Mesendoderm (in vitro differentiated cells): ENCODE data around the gene C4BPA.

Source experiments
- DNase-seq: peaks from one replicate; pipeline ENCODE4 v3.0.0; 2013
- H2AK5ac ChIP-seq: 2 replicates; pipeline ENCODE4 v1.6.1; 2013; ENCODE audit warnings: low read length, inconsistent platforms
- H2BK120ac ChIP-seq: 2 replicates; pipeline ENCODE4 v1.6.1; 2013; ENCODE audit warnings: low read depth, mild to moderate bottlenecking, low read length, moderate library complexity, mixed read lengths
- H2BK15ac ChIP-seq: replicated peaks from 2 replicates; pipeline ENCODE4 v1.6.1; 2013; ENCODE audit warnings: low read depth, mild to moderate bottlenecking, moderate library complexity
- H2BK5ac ChIP-seq: 2 replicates; pipeline ENCODE4 v1.6.1; 2013; ENCODE audit warnings: low read length, inconsistent platforms
- H3K18ac ChIP-seq: 2 replicates; pipeline ENCODE4 v1.6.1; 2013; ENCODE audit warnings: mild to moderate bottlenecking, low read length, mixed read lengths
- H3K23ac ChIP-seq: one replicate; pipeline ENCODE4 v1.6.1; 2013; ENCODE audit warnings: low read length
- H3K27ac ChIP-seq: 2 replicates; pipeline ENCODE4 v1.5.1; 2013; ENCODE audit warnings: low read depth, mild to moderate bottlenecking, inconsistent platforms, low read length, moderate library complexity
- H3K27me3 ChIP-seq: 2 replicates; pipeline ENCODE4 v1.6.1; 2013; ENCODE audit warnings: low read length, control low read depth, mild to moderate bottlenecking, inconsistent platforms; ENCODE audit not compliant: insufficient read depth, poor library complexity
- H3K36me3 ChIP-seq: 2 replicates; pipeline ENCODE4 v1.6.1; 2013; ENCODE audit warnings: low read length, inconsistent platforms; ENCODE audit not compliant: control insufficient read depth, insufficient read depth
- H3K4ac ChIP-seq: one replicate; pipeline ENCODE4 v1.6.1; 2013; ENCODE audit warnings: low read depth, mild to moderate bottlenecking, low read length, moderate library complexity
- H3K4me1 ChIP-seq: 2 replicates; pipeline ENCODE4 v1.6.1; 2013; ENCODE audit warnings: low read depth, low read length, inconsistent platforms; ENCODE audit not compliant: control insufficient read depth
- H3K4me2 ChIP-seq: 2 replicates; pipeline ENCODE4 v1.6.1; 2013; ENCODE audit warnings: low read length
- H3K4me3 ChIP-seq: 2 replicates; pipeline ENCODE4 v1.5.1; 2013; ENCODE audit warnings: mild to moderate bottlenecking, low read length
- H3K56ac ChIP-seq: one replicate; pipeline ENCODE4 v1.6.1; 2013; ENCODE audit warnings: low read length
- H3K79me1 ChIP-seq: 2 replicates; pipeline ENCODE4 v1.6.1; 2013; ENCODE audit warnings: low read length, inconsistent platforms
- H3K79me2 ChIP-seq: 2 replicates; pipeline ENCODE4 v1.6.1; 2013; ENCODE audit warnings: mild to moderate bottlenecking, low read length; ENCODE audit not compliant: control insufficient read depth, insufficient read depth
- H3K9ac ChIP-seq: 2 replicates; pipeline ENCODE4 v1.6.1; 2013; ENCODE audit warnings: low read length, inconsistent platforms
- H4K5ac ChIP-seq: one replicate; pipeline ENCODE4 v1.6.1; 2013; ENCODE audit warnings: low read length
- H4K8ac ChIP-seq: one replicate; pipeline ENCODE4 v1.6.1; 2013; ENCODE audit warnings: low read depth, mild to moderate bottlenecking, control low read depth, low read length, moderate library complexity
- WGBS: extraction: QIAGEN DNeasy Blood & Tissue Kit; methylation state at CpG from one replicate; pipeline ENCODE4 v1.1.7; 2013; ENCODE audit warnings: low lambda C conversion rate, missing lambda C conversion rate; ENCODE audit not compliant: insufficient coverage; ENCODE audit errors: extremely low coverage; 5-methylcytosine and 5-hydroxymethylcytosine counted together

Gene C4BPA

GRCh38 chr1:207156826-207157225 is 52.8 kb downstream of the C4BPA start:
- H3K9ac ChIP-seq, result no peak overlapping the region
- H4K8ac ChIP-seq, result no peak overlapping the region
- H2BK5ac ChIP-seq, result no peak overlapping the region
- H3K79me1 ChIP-seq, result no peaks in the 10 kb centered on the region
- no peak overlapping the region for H3K4ac ChIP-seq
- H3K27me3 ChIP-seq, result no peaks in the 10 kb centered on the region
- no peaks in the 10 kb centered on the region for H3K36me3 ChIP-seq
- no peaks in the 10 kb centered on the region for H3K79me2 ChIP-seq
- no peak overlapping the region for H3K27ac ChIP-seq
- H3K18ac ChIP-seq, result no peak overlapping the region
- no peak overlapping the region for H3K23ac ChIP-seq
- no peak for DNase-seq
- H2BK15ac ChIP-seq, result no peak overlapping the region
- no CpG with 5 or more reads among the region's 5 CpGs for whole genome bisulfite sequencing
- H3K4me2 ChIP-seq, result no peak overlapping the region
- no peak overlapping the region for H2AK5ac ChIP-seq
- H3K56ac ChIP-seq, result no peak overlapping the region
- no peak overlapping the region for H2BK120ac ChIP-seq
- H4K5ac ChIP-seq, result no peak overlapping the region
- no peaks in the 10 kb centered on the region for H3K4me1 ChIP-seq
- H3K4me3 ChIP-seq, result no peak overlapping the region

GRCh38 chr1:207164086-207164485 is 60.1 kb downstream of the C4BPA start:
- no peak overlapping the region for H3K18ac ChIP-seq
- no peak overlapping the region for H4K8ac ChIP-seq
- no peak overlapping the region for H3K4me2 ChIP-seq
- H2BK15ac ChIP-seq, result no peak overlapping the region
- no peaks in the 10 kb centered on the region for H3K4me1 ChIP-seq
- H3K79me2 ChIP-seq, result no peaks in the 10 kb centered on the region
- H2BK5ac ChIP-seq, result no peak overlapping the region
- WGBS, result no CpG with 5 or more reads among the region's 1 CpG
- no peak overlapping the region for H2BK120ac ChIP-seq
- H4K5ac ChIP-seq, result no peak overlapping the region
- H3K79me1 ChIP-seq, result no peaks in the 10 kb centered on the region
- H3K27me3 ChIP-seq, result no peaks in the 10 kb centered on the region
- H3K27ac ChIP-seq, result no peak overlapping the region
- H3K9ac ChIP-seq, result no peak overlapping the region
- no peaks in the 10 kb centered on the region for H3K36me3 ChIP-seq
- H3K4ac ChIP-seq, result no peak overlapping the region
- H3K56ac ChIP-seq, result no peak overlapping the region
- H2AK5ac ChIP-seq, result no peak overlapping the region
- no peak for DNase-seq
- no peak overlapping the region for H3K23ac ChIP-seq
- H3K4me3 ChIP-seq, result no peak overlapping the region

- Histone ChIP-seq H3K4me1 (peaks cover 2% of the 10 kb centered on the region), H3K18ac (no peak overlapping the region), H3K4me2 (no peak overlapping the region), H3K4me3 (no peak overlapping the region), H3K27ac (no peak overlapping the region), H2AK5ac (no peak overlapping the region), H4K5ac (no peak overlapping the region), H2BK15ac (no peak overlapping the region), H3K79me1 (no peaks in the 10 kb centered on the region), H3K23ac (no peak overlapping the region), H2BK5ac (no peak overlapping the region), H3K36me3 (no peaks in the 10 kb centered on the region), H3K79me2 (no peaks in the 10 kb centered on the region), H3K9ac (no peak overlapping the region), H3K56ac (no peak overlapping the region), H2BK120ac (no peak overlapping the region), H3K27me3 (no peaks in the 10 kb centered on the region), H3K4ac (no peak overlapping the region), H4K8ac (no peak overlapping the region)
- WGBS, result no CpG with 5 or more reads among the region's 2 CpGs
- DNase-seq, result peak; percentile 32
Observed at GRCh38 chr1:207172321-207172720, 68.3 kb downstream of the C4BPA start.

- H3K4me2 ChIP-seq, result no peak overlapping the region
- peaks cover 2% of the 10 kb centered on the region for H3K4me1 ChIP-seq
- H3K23ac ChIP-seq, result no peak overlapping the region
- H4K5ac ChIP-seq, result no peak overlapping the region
- no peak overlapping the region for H2BK120ac ChIP-seq
- H3K9ac ChIP-seq, result no peak overlapping the region
- no peaks in the 10 kb centered on the region for H3K27me3 ChIP-seq
- no peak overlapping the region for H3K27ac ChIP-seq
- no peaks in the 10 kb centered on the region for H3K79me2 ChIP-seq
- H2BK15ac ChIP-seq, result no peak overlapping the region
- no peak for DNase-seq
- no peak overlapping the region for H3K56ac ChIP-seq
- no peak overlapping the region for H2AK5ac ChIP-seq
- H3K4me3 ChIP-seq, result no peak overlapping the region
- no peak overlapping the region for H4K8ac ChIP-seq
- H3K4ac ChIP-seq, result no peak overlapping the region
- H2BK5ac ChIP-seq, result no peak overlapping the region
- no peaks in the 10 kb centered on the region for H3K36me3 ChIP-seq
- no peaks in the 10 kb centered on the region for H3K79me1 ChIP-seq
- H3K18ac ChIP-seq, result no peak overlapping the region
- WGBS, result no CpG with 5 or more reads among the region's 4 CpGs
Observed at GRCh38 chr1:207172885-207173284, 68.9 kb downstream of the C4BPA start.

GRCh38 chr1:207173396-207173795 is 69.4 kb downstream of the C4BPA start:
- Histone ChIP-seq H3K23ac (no peak overlapping the region), H3K4ac (no peak overlapping the region), H3K4me3 (no peak overlapping the region), H2BK5ac (no peak overlapping the region), H2BK120ac (no peak overlapping the region), H4K8ac (no peak overlapping the region), H3K79me2 (no peaks in the 10 kb centered on the region), H2BK15ac (no peak overlapping the region), H3K79me1 (no peaks in the 10 kb centered on the region), H3K27me3 (no peaks in the 10 kb centered on the region), H3K4me2 (no peak overlapping the region), H4K5ac (no peak overlapping the region), H3K27ac (no peak overlapping the region), H3K56ac (no peak overlapping the region), H3K9ac (no peak overlapping the region), H2AK5ac (no peak overlapping the region), H3K36me3 (no peaks in the 10 kb centered on the region), H3K18ac (no peak overlapping the region), H3K4me1 (peaks cover 2% of the 10 kb centered on the region)
- WGBS, result no CpG with 5 or more reads among the region's 4 CpGs
- DNase-seq, result no peak

- Histone ChIP-seq H3K18ac (no peak overlapping the region), H4K5ac (no peak overlapping the region), H3K4me2 (no peak overlapping the region), H3K79me2 (no peaks in the 10 kb centered on the region), H3K23ac (no peak overlapping the region), H3K56ac (no peak overlapping the region), H3K27ac (no peak overlapping the region), H4K8ac (no peak overlapping the region), H2AK5ac (no peak overlapping the region), H3K4me3 (no peak overlapping the region), H3K4me1 (peaks cover 2% of the 10 kb centered on the region), H3K4ac (no peak overlapping the region), H2BK120ac (no peak overlapping the region), H3K27me3 (no peaks in the 10 kb centered on the region), H2BK5ac (no peak overlapping the region), H3K36me3 (no peaks in the 10 kb centered on the region), H3K9ac (no peak overlapping the region), H3K79me1 (no peaks in the 10 kb centered on the region), H2BK15ac (no peak overlapping the region)
- no CpG with 5 or more reads among the region's 4 CpGs for WGBS
- DNase-seq, result no peak
Observed at GRCh38 chr1:207174913-207175312, 70.9 kb downstream of the C4BPA start.
